Stimulated activated CD4-positive, alpha-beta T cell treated with anti-CD3 and anti-CD28 coated beads, Interleukin-15, amount 100 ng/mL, for 1 hour (primary cell): ENCODE data around the gene CHCHD6.

Experiments
- DNase-seq, 2 donors: peaks; one replicate each; pipeline ENCODE4 v3.0.0-alpha.2; 2020; ENCODE audit warnings: low read depth in 1 of 2, low spot score in 1 of 2

CHCHD6 gene

DNA sequence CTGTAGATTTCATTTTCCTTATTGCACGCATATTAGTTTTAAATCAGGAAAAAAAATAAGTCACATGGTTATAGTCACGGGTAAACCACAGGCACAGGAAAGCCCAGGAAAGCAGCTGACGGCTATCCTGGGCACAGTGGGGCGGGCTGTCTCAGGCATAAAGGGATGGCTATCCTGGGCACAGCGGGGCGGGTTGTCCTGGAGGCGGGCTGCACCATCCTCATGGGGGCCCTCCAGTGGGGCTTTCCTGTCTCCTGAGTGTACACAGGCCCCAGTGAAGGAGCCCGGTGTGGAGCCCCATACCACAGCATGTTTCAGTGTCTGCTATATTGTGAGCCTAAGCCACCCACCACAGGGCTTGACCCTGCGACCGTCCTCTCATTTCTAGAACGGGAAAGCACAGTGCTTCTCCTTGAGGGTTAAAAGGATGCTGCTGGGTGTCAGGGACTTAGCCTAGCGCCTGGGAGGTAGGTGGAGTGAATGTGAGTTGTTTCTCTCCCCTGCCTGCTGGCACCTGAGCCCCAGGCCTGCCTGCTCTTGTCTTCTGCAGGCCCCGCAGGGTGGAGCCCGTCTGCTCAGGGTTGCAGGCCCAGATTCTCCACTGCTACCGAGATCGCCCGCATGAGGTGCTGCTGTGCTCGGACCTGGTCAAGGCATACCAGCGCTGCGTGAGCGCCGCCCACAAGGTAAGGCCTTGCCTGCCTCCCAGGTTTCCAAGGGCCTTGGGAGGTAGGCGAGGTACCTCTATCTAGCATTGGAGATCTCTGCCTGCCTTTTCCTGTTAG is 253.0 kb downstream of the CHCHD6 start:
- no peak for DNase-seq

DNA sequence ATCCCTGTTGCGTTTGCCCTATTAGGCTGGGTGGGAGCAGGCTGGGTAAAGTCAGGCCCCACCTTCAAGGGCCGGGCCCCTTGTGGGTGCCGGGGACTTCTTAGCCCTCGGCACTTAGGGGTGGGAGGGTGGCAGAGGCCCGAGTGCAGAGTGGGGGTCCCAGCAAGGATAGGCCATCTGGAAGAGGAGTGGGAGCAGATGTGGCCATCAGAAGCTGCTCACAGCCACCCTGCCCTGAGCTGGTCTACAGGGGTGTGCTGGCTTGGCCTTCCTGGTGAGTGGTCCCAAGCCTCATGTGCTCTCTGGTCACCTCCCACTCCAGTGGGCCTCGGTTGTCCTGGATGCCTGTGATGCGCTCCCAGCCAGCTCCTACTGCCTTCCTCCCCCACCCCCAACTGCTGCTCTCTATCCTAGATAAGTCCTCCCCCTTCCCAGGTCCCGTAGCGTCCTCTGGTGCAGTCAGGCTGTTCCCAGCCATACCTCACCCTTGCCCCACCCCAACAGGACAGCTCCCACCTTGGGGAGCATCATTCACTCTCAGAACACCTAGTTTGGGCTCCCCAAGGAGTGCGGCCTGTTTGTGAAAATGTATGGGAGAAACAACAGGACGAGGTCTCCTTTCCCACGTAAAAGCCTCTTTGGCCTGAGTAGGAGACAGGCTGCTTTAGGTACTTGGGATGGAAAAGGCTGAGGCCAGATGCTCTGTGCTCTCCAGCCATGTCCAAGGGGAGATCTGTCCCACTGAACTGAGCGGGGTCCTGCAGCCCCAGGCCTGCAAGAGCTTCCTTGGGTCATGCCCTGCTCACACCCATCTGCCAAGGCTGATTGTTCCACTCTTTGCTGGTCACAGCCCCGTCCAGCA is 254.0 kb downstream of the CHCHD6 start:
- DNase-seq, result no peak

DNA sequence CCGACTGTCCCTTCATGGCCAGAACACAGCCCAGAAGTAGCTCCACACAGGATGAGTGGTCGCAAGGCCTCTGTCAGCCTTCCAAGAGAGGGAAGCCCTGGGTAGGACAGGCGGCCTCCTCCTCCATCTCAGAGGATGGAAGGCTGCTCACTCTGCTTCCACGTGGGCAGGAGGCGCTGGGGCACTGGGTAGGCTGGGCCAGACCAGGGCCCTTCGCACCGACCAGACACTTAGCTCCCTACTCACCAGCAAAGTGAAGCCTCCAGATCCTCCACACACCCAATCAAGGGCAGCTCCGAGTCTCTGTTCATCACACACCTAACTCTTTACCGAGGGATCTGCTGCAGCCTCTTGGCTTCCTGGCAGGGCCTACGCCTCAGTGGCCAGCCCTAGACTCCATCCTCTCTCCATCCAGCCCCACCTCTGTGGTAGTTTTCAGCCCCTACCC is 254.6 kb downstream of the CHCHD6 start:
- DNase-seq, result no peak

DNA sequence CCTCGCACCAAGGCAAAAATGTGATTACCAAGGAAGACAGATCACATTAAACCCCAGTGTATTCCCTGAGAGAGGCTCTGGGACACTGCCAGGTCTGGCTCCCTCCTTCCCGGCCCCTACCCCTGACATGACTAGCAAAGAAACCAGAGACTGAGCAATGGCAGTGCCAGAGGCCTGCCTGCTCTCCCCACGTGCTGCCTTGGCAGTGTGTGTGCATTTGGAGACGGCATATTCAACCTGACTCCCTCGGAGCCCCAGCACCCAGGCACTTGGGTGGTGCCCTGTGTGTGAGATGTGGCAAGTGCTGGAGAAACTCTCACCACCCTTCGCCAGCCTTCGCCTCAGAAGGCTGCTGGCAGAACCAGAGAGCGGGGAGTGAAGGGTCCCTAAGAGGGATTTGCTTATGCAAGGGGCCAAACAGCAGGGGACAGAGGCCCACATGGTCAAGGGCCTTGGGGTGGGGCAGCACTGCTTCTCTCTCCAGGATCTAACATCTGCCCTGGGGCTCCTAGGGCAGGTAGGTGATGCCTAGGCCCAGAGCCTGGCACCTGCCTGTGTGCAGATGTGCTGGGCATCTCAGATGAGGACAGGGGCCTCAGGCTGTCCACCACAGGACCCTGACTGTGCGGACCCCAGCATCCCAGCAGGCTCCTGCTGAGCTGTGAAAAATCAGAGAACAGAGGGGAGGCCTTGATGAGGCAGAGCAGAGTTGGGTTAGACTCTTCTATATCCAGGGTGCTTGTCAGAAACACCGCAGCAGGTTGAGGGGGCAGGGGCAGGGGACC is 255.3 kb downstream of the CHCHD6 start:
- DNase-seq, result no peak

DNA sequence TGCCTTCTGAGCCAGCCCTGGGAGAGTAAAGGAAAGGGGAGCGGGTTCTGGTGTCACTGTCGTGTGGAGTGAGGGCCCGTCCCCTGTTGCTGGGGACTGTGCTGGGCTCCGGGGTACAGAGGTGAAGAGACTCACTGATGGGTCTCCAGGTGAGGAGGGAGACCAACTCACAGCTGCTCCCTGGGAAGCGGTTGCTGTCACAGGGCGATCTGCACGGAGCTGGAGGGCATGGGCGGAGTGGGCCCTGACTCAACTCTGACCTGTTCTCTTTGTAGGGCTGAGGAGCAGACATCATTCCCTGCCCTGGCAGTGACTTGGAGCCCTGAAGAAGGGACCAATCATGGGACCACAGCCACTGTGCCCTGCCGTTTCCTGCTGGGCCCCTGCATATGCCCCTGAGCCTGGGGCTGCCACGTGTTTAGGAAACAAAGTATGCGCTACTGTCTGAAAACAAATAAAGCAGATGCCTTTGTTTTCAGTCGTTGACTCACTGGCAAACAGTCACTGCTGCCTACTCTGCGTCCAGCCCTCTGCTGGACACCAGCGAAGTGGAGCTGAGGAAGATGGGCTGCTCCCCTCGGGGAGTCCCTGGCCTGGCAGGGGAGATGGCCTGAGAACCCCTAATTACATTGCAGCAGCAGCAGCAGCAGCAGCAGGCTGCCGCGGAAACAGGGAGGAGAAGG is 256.0 kb downstream of the CHCHD6 start:
- no peak for DNase-seq

DNA sequence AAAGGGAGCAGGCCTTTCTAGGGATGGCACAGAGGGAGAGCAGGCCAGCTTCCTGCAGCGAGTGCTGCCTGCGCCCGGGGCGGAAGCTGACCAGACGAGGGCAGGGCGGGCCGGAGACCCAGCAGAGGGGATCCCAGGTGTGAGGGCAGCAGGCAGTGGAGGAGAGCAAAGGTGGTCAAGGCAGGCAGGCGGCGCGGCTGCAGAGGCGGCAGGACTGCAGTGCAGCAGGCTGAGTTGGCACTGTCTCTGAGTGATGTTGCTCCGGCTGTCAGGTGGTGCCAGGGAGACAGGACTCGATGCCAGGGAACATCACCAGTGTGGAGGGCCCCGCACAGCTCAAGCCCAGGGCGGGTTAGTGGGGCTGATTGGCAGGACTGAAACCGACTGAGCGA is 256.6 kb downstream of the CHCHD6 start:
- no peak for DNase-seq

DNA sequence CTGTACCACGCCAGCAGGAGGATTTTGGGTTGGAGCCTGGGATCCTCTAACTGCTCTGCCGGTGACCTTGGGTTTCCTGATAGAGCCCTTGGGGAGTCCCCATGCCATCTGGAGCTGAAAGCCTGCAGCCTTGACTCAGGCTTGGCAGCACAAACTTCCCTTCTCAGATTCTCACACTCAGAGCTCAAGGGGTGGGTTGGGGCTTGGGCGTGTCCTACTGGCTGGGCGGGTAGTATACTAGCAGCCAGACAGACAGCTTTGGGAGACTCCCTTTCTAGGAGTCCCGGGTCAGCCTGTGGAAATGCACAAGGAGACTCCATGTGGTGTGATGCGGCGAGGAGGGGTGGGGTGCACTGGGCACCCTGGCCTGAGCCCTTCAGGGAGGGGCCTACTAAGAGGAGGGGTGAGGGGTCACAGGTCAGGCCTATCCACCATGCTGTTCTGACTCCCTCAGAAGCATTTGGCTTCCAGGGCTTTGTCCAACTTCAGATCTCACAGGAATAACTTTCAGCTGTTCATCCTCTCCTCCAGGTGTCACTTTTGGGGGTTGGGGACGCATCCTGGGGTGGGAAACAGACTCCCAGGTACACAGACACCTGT is 257.3 kb downstream of the CHCHD6 start:
- DNase-seq, result no peak

DNA sequence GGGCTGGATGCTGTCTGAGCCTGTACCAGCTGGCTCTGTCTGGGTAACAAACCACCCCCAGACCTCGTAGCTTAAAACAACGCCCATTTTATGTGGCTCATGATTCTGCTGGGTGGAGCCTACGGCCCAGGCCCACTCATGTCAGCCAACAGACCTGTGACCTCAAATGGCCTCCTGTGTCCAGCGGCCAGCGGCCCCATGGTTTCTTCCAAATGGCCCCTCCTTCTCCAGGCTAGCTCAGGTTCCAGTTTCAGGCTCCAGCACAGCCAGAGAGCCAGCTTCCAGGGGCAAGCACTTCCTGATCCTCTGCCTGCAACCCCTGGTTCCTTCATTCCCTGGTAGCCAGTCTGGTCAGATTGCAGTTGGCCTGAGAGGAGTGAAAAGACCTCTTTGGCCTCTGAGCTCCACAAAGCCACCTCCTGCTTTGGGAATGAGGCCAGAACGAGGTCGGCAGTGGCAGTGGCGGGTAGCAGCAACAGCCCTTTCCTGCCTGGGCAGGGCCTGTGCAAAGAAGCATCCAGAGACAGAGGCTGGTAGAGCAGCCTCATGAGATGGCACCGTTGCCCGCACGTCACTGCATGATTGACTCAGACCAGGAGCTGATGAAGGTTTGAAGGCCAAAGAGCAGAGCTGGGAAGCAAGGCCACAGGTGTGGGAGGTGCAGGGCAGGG is 257.9 kb downstream of the CHCHD6 start:
- no peak for DNase-seq

DNA sequence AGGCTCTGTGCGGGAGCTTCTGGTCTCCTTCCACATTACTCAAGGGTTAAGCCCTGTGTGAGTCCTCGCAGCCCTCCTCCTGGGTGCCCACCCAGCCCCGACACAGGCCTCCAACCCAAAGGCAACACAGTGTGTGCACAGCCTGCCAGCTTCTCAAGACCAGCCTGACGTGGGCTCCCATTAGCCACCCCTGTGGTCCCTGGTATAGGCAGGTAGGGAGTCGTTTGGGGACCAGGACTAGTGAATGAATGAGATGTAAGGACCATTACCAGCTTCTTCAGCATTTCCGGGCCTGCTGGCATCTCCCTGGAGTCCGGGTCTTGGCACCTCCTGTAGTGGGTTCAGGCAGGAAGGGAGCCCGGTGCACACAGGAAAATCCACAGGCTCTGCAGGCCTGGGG is 258.7 kb downstream of the CHCHD6 start:
- no peak for DNase-seq

DNA sequence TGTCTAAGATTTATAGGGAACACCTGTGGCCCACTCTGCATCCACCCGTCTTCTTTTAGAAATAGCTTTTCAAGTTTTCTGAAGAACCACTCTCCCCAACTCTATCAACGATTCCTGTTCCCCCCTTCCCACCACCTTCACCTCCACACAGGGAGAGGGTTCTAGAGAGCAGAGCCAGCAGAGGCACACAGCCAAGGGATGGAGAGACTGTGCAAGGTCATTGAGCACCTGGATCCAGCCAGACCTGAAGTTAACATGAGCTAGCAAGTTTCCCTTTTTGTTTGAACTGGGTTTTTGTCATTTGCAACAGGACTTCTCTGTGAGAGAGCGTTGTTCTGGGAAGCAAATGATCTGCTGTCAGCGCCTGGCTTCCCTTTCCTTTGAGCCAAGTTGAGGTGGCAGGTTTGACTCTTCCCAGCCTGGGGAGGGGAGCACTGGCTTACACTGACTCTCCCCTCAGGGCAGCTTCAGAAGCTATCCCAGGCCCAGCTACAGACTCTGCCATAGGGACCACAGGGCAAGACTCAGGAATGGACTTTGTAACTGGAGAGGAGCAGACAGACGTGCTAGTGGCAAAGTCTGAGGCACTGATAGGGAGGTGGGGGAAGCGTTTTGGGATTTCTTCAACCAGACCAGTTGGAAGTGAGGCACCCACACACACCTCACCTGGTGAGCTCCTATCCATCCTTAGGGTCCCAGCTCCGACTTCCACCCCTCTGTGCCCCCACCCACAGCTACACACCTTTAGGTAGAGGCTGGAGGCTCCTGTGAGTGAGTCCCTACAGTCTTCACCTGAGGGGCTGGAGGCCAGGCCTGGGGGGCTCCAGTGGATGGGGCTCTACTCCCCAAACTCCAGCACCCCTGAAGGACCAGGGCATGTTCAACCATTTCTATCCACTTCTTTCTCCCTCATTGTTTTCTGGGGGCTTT is 259.5 kb downstream of the CHCHD6 start:
- DNase-seq, result no peak

DNA sequence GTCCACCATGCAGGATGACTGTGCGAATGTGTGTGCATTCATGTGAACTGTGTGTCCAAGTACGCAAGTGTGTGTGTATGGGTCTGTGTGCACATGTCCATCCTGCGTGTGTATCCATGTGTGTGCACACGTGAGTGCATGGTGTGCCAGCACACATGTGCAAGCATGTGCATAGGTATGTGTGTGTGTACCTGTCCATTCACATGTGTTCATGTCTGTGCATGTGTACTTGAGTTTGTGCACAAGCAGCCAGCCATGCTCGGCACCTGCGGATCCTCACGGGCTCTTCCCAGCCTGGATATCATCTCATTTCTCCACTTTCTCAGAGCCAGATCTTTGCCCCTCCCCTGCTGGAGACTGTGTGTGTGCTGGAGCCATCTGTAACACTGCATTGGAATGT is 260.2 kb downstream of the CHCHD6 start:
- DNase-seq, result no peak

DNA sequence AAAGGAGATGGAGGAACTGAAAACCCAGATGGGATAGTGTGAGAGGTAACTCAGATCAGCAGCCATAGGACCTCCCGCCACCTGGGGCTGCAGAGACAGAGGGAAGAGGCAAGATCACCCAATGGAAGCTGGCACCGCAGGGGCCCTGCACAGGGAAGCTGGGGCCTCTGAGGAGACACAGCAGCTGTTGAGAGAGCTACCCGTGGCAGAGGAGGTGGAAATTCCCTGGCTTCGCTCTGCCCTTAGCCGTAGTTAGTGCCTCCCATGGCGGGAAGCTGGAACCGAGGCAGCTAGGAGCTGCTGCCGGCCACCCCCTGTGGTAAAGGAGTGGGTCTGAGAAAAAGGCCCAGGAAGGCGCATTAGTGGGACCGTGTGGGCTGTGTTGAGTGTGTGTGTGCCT is 260.9 kb downstream of the CHCHD6 start:
- no peak for DNase-seq

DNA sequence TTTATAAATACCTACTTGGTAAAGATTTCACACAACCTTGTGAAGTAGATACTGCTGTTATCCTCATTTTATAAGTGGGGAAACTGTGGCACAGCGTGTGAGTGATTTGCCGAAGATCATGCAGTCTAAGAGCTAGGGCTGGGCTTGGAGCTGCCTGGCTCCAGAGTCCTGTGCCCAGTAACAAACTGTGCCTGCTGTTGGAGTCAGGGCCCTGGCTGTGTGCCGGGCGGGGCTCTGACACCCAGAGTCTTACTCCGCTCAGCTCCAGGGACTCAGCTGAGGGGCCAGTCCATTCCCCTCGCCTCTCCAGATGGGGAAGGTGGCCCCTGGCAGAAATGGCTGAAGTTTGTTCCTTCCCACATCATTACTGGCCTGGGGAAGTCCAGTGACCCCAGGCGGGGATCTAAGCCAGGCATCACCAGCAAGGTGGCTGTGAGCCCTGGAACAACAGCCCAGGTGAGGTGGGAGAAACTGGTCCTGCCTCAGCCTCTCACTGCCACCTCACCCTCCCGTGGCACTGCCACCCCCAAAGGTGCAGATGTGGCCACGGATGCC is 261.6 kb downstream of the CHCHD6 start:
- no peak for DNase-seq

DNA sequence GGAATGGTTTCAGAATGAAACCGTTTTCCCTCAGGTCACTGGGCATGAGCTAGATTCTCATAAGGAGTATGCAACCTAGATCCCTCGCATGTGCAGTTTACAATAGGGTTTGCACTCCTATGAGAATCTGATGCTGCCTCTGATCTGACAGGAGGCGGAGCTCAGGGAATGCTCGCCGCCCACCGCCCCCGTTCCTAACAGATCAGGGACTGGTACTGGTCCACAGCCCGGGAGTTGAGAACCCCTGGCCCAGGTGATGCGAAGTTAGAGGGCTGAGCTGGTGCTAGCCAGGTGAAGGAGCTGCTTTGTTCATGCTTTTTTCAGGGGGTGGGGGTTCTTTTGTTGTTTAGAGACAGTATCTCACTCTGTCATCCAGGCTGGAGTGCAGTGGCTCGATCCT is 263.3 kb downstream of the CHCHD6 start:
- no peak for DNase-seq

DNA sequence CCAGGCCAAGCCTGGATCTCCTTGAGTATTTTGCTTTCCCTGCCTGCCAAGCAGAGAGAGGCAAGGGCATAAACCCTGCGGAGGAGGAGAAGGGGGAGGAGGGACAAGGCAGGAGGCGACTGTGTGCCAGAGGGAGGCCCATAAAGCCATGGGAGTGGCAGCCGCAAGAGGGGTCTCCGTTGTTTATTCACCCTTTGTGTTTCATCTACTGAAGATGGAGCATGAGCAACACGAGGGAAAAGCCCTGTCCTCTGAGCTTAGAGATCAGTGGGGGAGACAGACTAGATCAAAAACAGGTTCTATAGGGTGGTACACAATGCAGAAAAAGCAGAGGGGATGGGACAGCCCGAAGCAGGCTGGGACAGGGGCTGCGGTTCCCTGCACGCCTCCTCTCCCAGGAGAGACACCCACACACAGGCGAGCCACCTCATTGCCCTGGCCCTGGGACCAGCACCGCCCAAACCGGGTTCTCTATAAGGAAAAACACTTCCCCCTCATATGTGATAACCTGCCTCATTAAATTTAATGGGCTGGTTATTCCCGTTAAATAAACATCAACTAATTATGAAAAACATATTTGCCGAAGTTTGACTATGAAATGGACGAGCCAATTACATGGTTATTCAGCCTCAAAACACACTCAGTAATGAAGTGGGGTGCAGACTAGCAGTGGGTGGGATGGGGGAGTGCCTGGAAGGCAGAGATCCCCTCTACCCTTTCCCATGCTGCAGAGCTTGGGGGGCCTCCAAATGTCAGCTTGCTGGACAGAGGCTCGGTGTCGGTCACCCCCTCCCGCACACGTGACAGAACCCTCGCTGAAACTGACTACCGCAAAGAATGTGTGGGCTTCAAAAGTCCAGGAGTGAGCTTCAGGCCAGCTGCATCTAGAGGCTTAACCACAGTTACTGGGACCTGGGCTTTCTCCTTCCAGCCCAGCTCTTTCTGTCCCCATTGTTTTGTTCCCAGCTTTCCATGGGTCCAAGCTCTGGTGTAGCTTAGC is 264.7 kb downstream of the CHCHD6 start:
- no peak for DNase-seq

DNA sequence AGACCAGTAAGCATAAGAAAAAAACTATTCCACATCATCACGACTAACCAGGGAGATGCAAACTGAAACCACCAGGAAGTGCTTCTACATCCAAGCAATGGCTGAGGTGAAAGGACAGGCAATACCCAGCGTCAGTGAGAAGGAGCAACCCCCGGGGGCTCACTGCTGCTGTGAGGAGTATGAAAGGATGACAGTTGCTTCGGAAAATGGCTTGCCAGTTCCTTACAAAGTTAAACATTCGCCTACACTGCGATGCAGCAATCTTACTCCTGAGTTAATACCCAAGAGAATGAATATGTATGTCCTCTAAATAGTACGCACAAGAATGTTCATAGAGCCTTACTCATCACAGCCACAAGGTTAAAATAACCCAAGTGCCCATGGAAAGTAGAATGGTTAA is 265.5 kb downstream of the CHCHD6 start:
- no peak for DNase-seq

DNA sequence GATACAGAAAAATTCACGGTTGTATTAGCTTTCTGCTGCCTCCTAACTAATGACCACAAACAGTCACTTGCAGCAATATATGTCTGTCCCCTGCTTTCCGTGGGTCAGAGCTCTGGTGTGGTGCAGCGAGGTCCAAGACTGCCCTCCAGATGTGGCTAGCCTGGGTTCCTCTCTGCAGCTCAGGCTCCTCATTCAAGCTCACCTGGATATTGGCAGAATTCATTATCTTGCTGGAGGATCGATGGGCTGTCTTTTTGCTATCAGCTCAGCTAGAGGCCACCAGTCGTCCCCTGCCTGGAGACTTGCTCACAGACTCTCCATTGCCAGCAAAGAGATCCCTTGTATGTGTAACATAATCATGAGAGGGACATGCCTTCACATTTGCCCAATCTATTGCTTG is 266.1 kb downstream of the CHCHD6 start:
- no peak for DNase-seq

DNA sequence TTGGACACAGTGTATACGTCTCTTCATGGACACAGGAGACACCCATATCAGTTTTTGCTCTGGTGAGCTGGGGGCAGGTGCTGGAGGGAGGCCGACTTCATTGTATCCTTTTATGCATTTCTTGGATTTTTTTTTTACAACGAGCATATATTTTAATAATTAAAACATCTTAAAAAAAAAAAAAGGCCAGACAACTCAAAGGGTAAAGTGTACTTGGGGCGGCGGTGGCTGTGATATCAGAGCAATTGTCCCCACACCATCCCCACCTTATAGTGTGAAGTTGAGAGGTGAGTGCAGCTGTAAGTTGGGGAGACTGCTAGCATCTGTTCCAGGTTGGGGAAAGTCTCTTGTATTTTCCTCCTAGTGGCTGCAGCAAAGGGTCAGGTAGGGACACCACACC is 266.9 kb downstream of the CHCHD6 start:
- no peak for DNase-seq
